ENCODE results near the gene LAMA2. TPM values are rescaled to one million over a fixed set of nuclear protein-coding genes. Genes with fewer than 3 reads are reported as not detected.

Gene LAMA2
- total RNA-seq, 4 donors from 2014 or later: 15.1 to 27.3 (median 25.0) TPM

DNA sequence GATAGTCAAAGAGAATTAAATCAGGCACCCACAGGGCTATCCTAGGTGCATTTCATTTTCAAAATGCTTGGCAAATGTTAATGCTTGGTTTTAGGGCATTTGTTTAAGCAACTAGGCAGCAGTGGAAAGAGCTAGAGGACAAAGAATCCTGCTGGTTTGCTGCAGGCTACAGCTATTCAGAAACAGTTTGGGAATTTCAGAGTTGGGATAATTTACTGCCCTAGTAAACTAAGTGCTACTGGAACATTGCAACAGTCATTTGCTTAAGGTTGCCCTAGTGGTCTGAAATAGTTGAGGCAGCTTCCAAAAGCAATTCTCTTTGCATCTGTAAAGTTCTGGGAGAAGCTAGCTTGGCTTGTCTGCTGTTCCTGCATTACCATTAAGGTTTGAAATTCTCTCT lies 312.7 kb downstream of the LAMA2 start:
- H3K9me3 ChIP-seq: no peaks in the 10 kb centered on the region
- H3K4me1 ChIP-seq: no peaks in the 10 kb centered on the region
- no peak for TF ChIP-seq POLR2A (IDR thresholded peaks at IDR 0.05)
- TF ChIP-seq CTCF (IDR thresholded peaks at IDR 0.05): no peak
- TF ChIP-seq POLR2AphosphoS5 (IDR thresholded peaks at IDR 0.05): no peak
- TF ChIP-seq EP300 (IDR thresholded peaks at IDR 0.05): no peak
- H3K27ac ChIP-seq: peak overlapping the region; percentile 11
- DNase-seq (ENCODE audit: low spot score in 2 of 2): no peak
- no peaks in the 10 kb centered on the region for H3K27me3 ChIP-seq
- H3K36me3 ChIP-seq: no peaks in the 10 kb centered on the region
- H3K4me3 ChIP-seq: no peak overlapping the region

- no peaks in the 10 kb centered on the region for H3K36me3 ChIP-seq
- H3K4me3 ChIP-seq: no peak overlapping the region
- H3K9me3 ChIP-seq: no peaks in the 10 kb centered on the region
- TF ChIP-seq POLR2A (IDR thresholded peaks at IDR 0.05) (no peak), EP300 (IDR thresholded peaks at IDR 0.05) (no peak), CTCF (IDR thresholded peaks at IDR 0.05) (no peak), POLR2AphosphoS5 (IDR thresholded peaks at IDR 0.05) (no peak)
- no peaks in the 10 kb centered on the region for H3K4me1 ChIP-seq
- H3K27ac ChIP-seq: no peak overlapping the region
- DNase-seq (ENCODE audit: low spot score in 2 of 2): no peak
- no peaks in the 10 kb centered on the region for H3K27me3 ChIP-seq
- WGBS: 92% methylated on average over 4 of the region's 4 CpGs
Measured at GRCh38 chr6:129197154-129197553, 314.2 kb downstream of the LAMA2 start.

GRCh38 chr6:129200151-129200550 lies 317.2 kb downstream of the LAMA2 start:
- H3K27me3 ChIP-seq: no peaks in the 10 kb centered on the region
- no peaks in the 10 kb centered on the region for H3K4me1 ChIP-seq
- H3K27ac ChIP-seq: no peak overlapping the region
- H3K36me3 ChIP-seq: no peaks in the 10 kb centered on the region
- 89% methylated on average over 9 of the region's 9 CpGs for WGBS
- no peaks in the 10 kb centered on the region for H3K9me3 ChIP-seq
- DNase-seq (ENCODE audit: low spot score in 2 of 2): no peak
- no peak for TF ChIP-seq EP300 (IDR thresholded peaks at IDR 0.05)
- no peak for TF ChIP-seq POLR2AphosphoS5 (IDR thresholded peaks at IDR 0.05)
- no peak for TF ChIP-seq CTCF (IDR thresholded peaks at IDR 0.05)
- no peak for TF ChIP-seq POLR2A (IDR thresholded peaks at IDR 0.05)
- H3K4me3 ChIP-seq: no peak overlapping the region

DNA sequence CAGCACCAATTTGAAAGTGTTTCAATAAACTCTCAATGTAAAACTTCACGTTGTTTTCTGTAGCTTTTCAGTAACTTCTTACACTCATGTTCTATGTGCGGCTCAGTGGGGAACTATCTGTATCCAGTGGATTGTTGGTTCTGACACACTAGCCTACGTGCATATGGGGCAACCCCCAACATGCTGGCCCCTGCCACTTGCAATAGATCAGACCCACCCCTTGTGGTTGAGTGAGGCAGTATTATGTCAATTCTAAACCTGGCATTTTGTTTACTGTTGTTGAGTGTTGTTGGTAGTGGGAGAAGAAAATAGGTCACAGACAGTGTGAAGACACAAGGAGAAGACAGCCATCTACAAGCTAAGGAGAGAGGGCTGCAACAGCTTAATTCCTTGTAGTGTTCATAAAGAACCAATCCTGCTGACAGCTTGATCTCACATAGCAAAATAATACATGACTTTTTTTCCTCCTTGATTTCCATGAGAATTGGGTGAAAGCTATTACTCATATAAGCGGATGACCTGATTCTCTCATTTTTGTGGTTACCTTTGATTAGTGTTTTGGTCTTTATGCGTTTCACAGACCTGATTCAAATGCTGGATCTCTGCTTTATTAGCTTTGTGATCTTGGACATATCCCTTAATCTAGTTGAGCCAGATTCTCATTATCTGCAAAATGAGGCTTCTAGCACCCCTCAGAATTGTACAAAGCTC lies 320.4 kb downstream of the LAMA2 start:
- Histone ChIP-seq H3K4me3 (no peak overlapping the region), H3K27me3 (no peaks in the 10 kb centered on the region), H3K27ac (no peak overlapping the region), H3K36me3 (no peaks in the 10 kb centered on the region), H3K4me1 (no peaks in the 10 kb centered on the region), H3K9me3 (no peaks in the 10 kb centered on the region)
- no peak for DNase-seq (ENCODE audit: low spot score in 2 of 2)
- no peak for TF ChIP-seq POLR2AphosphoS5 (IDR thresholded peaks at IDR 0.05)
- no peak for TF ChIP-seq EP300 (IDR thresholded peaks at IDR 0.05)
- TF ChIP-seq POLR2A (IDR thresholded peaks at IDR 0.05): no peak
- no peak for TF ChIP-seq CTCF (IDR thresholded peaks at IDR 0.05)
- 88% methylated on average over 5 of the region's 5 CpGs for WGBS

DNA sequence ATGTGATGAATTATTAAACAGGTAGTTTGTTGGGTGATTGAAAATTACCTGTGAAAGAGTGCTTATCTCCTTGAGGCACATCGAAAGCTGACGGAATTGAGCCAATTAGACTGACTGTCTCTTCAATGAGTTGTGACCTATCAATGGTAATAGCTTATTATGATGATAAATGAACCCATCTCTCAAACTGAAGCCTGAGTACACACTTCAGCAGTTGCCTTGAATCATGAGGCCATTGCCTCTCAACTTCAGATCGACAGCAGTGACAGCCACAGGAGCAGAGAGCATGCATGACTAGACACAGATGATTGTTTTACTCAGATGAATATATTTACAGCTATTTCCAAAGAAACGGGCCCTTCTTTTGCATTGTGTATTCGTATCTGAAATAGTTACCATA lies 323.9 kb downstream of the LAMA2 start:
- H3K27ac ChIP-seq: no peak overlapping the region
- H3K4me3 ChIP-seq: no peak overlapping the region
- DNase-seq (ENCODE audit: low spot score in 2 of 2): no peak
- H3K9me3 ChIP-seq: no peaks in the 10 kb centered on the region
- H3K27me3 ChIP-seq: no peaks in the 10 kb centered on the region
- TF ChIP-seq POLR2A (IDR thresholded peaks at IDR 0.05): no peak
- no peaks in the 10 kb centered on the region for H3K36me3 ChIP-seq
- 61% methylated on average over 5 of the region's 5 CpGs for WGBS
- H3K4me1 ChIP-seq: no peaks in the 10 kb centered on the region

DNA sequence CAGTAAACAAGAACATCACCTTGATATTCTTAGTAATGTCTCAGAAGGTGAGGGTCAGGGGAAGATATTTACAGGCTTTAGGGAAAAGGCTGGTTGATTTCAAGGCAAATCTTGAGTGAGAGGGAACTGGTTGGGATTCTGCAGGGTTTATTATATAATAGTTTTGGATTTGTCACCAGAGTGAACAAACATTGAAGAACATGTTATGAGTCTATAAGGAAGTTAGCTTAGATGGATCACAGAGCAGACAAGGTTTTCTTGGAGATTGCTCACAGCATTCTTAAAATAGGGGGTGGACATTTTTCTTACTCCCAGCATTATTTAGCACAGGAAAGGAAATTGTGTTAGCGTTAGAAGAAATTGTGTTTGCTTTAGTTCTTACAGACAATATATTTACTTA lies 324.9 kb downstream of the LAMA2 start:
- no peaks in the 10 kb centered on the region for H3K27me3 ChIP-seq
- no peaks in the 10 kb centered on the region for H3K4me1 ChIP-seq
- H3K9me3 ChIP-seq: no peaks in the 10 kb centered on the region
- DNase-seq (ENCODE audit: low spot score in 2 of 2): no peak
- no peaks in the 10 kb centered on the region for H3K36me3 ChIP-seq
- whole genome bisulfite sequencing: 91% methylated on average over 1 of the region's 1 CpG
- no peak overlapping the region for H3K4me3 ChIP-seq
- TF ChIP-seq POLR2A (IDR thresholded peaks at IDR 0.05) (no peak), CTCF (IDR thresholded peaks at IDR 0.05) (no peak), EP300 (IDR thresholded peaks at IDR 0.05) (no peak), POLR2AphosphoS5 (IDR thresholded peaks at IDR 0.05) (no peak)
- no peak overlapping the region for H3K27ac ChIP-seq

Measured in suprapubic skin (tissue), 4 donors.